Thyroid gland (tissue), 4 donors: Measurements from ENCODE around the gene ZNF385C.

ENCODE experiments used
- POLR2A ChIP-seq, 2 donors: fragments of 450-650 bp; IDR thresholded peaks; one replicate each; pipeline ENCODE4 v1.6.1; 2017; ENCODE audit warnings: antibody characterized with exemption in 2 of 2, mild to moderate bottlenecking in 2 of 2, moderate library complexity in 1 of 2
- TF ChIP-seq, protein P1 (sequence below), 6 experiments: fragments of 200-600 bp in 3 of 6; fragments of 450-650 bp in 3 of 6; sonication (generic) in 3 of 6; IDR thresholded peaks; one replicate each; pipeline ENCODE4 v1.5.1; 2016 to 2019; ENCODE audit warnings: antibody characterized with exemption in 6 of 6, mild to moderate bottlenecking in 2 of 6, inconsistent platforms in 1 of 6, moderate library complexity in 1 of 6

DNA sequence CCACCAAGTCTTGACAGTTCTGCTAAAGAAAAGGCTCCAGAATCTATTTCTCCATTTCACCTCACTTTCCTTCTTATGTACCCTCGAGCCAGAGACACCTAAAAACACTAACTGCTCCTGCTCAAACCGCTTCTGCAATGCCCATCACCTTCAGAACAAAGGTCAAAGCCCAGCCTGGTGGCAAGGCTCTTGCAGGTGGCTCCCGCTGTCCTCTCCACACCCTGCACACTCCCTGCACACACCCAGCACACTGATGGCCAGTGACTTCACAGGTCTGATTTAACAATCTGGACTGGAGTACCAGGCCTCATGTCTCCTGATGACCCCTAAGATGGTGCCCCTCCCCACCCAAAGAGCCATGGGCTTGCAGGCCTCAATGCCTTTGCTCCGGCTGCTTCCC, 38.0 kb downstream of the ZNF385C start:
- TF ChIP-seq, protein P1, sequence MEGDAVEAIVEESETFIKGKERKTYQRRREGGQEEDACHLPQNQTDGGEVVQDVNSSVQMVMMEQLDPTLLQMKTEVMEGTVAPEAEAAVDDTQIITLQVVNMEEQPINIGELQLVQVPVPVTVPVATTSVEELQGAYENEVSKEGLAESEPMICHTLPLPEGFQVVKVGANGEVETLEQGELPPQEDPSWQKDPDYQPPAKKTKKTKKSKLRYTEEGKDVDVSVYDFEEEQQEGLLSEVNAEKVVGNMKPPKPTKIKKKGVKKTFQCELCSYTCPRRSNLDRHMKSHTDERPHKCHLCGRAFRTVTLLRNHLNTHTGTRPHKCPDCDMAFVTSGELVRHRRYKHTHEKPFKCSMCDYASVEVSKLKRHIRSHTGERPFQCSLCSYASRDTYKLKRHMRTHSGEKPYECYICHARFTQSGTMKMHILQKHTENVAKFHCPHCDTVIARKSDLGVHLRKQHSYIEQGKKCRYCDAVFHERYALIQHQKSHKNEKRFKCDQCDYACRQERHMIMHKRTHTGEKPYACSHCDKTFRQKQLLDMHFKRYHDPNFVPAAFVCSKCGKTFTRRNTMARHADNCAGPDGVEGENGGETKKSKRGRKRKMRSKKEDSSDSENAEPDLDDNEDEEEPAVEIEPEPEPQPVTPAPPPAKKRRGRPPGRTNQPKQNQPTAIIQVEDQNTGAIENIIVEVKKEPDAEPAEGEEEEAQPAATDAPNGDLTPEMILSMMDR (IDR thresholded peaks at IDR 0.05) = no peak
- no peak for TF ChIP-seq POLR2A (IDR thresholded peaks at IDR 0.05)
